GM13977 (cell line): ENCODE results near the gene SEPTIN7.

Experiments
- DNase-seq: peaks from one replicate; pipeline ENCODE4 v3.0.0; 2012; ENCODE audit warnings: low spot score
- CTCF ChIP-seq: IDR thresholded peaks from 2 replicates; pipeline ENCODE4 v1.5.1; 2012; ENCODE audit warnings: mild to moderate bottlenecking, control low read depth; ENCODE audit not compliant: insufficient read depth; ENCODE audit errors: extremely low read depth, missing control alignments
- in situ Hi-C: fragments of 300-500 bp; cut with MboI; formaldehyde crosslinking; loops from one replicate; pipeline ENCODE4 v1.12.0; 2022; ENCODE audit warnings: low sequenced_read_pairs, low pct_unique_long_range_greater_than_20kb, mixed read lengths, inconsistent platforms; ENCODE audit not compliant: unreplicated experiment

Gene SEPTIN7

GRCh38 chr7:35784332-35784731 is 16.5 kb upstream of the SEPTIN7 start:
- TF ChIP-seq CTCF: no peak
- no peak for DNase-seq
- in situ Hi-C loops: no loop called here

- no peak for TF ChIP-seq CTCF
- in situ Hi-C loops: no loop called here
- DNase-seq: no peak
These were observed 15.6 kb upstream of the SEPTIN7 start for GRCh38 chr7:35785250-35785649.

GRCh38 chr7:35787925-35788324 is 12.9 kb upstream of the SEPTIN7 start:
- DNase-seq: no peak
- in situ Hi-C loops: no loop called here
- TF ChIP-seq CTCF: no peak

- in situ Hi-C loops: no loop called here
- no peak for DNase-seq
- no peak for TF ChIP-seq CTCF
These were observed 8.4 kb upstream of the SEPTIN7 start for GRCh38 chr7:35792472-35792871.

- no peak for DNase-seq
- no peak for TF ChIP-seq CTCF
- in situ Hi-C loops: no loop called here
These were observed 7.9 kb upstream of the SEPTIN7 start for GRCh38 chr7:35792873-35793489.

GRCh38 chr7:35797311-35797710 is 3.5 kb upstream of the SEPTIN7 start:
- in situ Hi-C loops: no loop called here
- no peak for TF ChIP-seq CTCF
- DNase-seq: no peak
